K562 (cell line): Measurements from ENCODE around the gene UHRF1. TPM values are rescaled to one million over a fixed set of nuclear protein-coding genes. Genes with fewer than 3 reads are reported as not detected.
A peak's percentile ranks its signal among the peaks of the same experiment; 100 is the strongest.

Experiments
- ATAC-seq: fragments of 200-7000 bp; cut with Tn5 transposase; 3 replicates; pipeline ENCODE4 v1.9.1; 2020; ENCODE audit warnings: moderate library complexity
- BruUV-seq: library from RNA; stranded (reverse); fragments of 400-500 nt; replicated peaks from 2 replicates; lab custom pipeline; 2021; lab: Mats Ljungman, UMichigan
- CTCF ChIA-PET: fragments of 300-600 bp; formaldehyde crosslinking; extraction: SDS; loops from one replicate; lab custom pipeline; 2021; ENCODE audit warnings: low intra/inter-chr PET ratio; lab: Yijun Ruan, JAX
- POLR2A ChIA-PET: fragments of 300-600, 350-650 bp; sonication (Branson Sonifier 250); formaldehyde crosslinking; extraction: SDS; loops from one replicate; lab custom pipeline; 2021; ENCODE audit warnings: antibody characterized with exemption, inconsistent platforms; lab: Yijun Ruan, JAX
- DNase-seq, 4 experiments: peaks; one replicate each; pipeline versions ENCODE4 v3.0.0 to v3.0.0-alpha.2; 2011 to 2018; ENCODE audit warnings: low spot score in 3 of 4, mixed read lengths in 3 of 4; ENCODE audit errors: extremely low read depth in 1 of 4
- FAIRE-seq: peaks from 2 replicates; lab custom pipeline; 2011; peaks lifted over from hg19 to GRCh38; lab: Jason Lieb, UNC
- H2AFZ ChIP-seq: 2 replicates; pipeline ENCODE4 v1.6.0; 2011; ENCODE audit warnings: low read depth, low read length, control low read depth, inconsistent platforms
- H3K27ac ChIP-seq: fragments of 200-600 bp; 3 replicates; pipeline ENCODE4 v1.8.0; 2011; ENCODE audit warnings: low read depth, mild to moderate bottlenecking, control low read depth, inconsistent platforms, low read length, moderate library complexity, mixed read lengths; ENCODE audit errors: extremely low read depth
- H3K27me3 ChIP-seq, 2 experiments: fragments of 300-600 bp in 1 of 2; 2 replicates in 1 of 2; 3 replicates in 1 of 2; pipeline versions ENCODE4 v1.6.0 to v1.8.0; 2011; ENCODE audit warnings: inconsistent platforms in 2 of 2, low read length in 2 of 2, mild to moderate bottlenecking in 1 of 2, mixed read lengths in 1 of 2, moderate library complexity in 1 of 2; ENCODE audit not compliant: control insufficient read depth in 2 of 2, insufficient read depth in 2 of 2
- H3K36me3 ChIP-seq: fragments of 300-600 bp; 3 replicates; pipeline ENCODE4 v1.8.0; 2011; ENCODE audit warnings: mild to moderate bottlenecking, low read length, inconsistent platforms; ENCODE audit not compliant: control insufficient read depth, insufficient read depth
- H3K4me1 ChIP-seq, 2 experiments: fragments of 200-600 bp in 1 of 2; replicated peaks in 1 of 2; 2 replicates in 1 of 2; 3 replicates in 1 of 2; pipeline versions ENCODE4 v1.5.1 to v1.8.0; 2011; ENCODE audit warnings: inconsistent platforms in 2 of 2, low read length in 2 of 2, mild to moderate bottlenecking in 1 of 2, mixed read lengths in 1 of 2, moderate library complexity in 1 of 2; ENCODE audit not compliant: control insufficient read depth in 2 of 2, insufficient read depth in 2 of 2
- H3K4me2 ChIP-seq: 2 replicates; pipeline ENCODE4 v1.6.1; 2011; ENCODE audit warnings: low read length, control low read depth, inconsistent platforms, mixed read lengths; ENCODE audit not compliant: insufficient read depth
- H3K4me3 ChIP-seq: fragments of 200-600 bp; sonication (generic), shearing (Covaris generic); 2 replicates; pipeline ENCODE4 v1.5.1; 2016; ENCODE audit warnings: control low read depth, inconsistent platforms
- H3K79me2 ChIP-seq: fragments of 200-600 bp; 3 replicates; pipeline ENCODE4 v1.8.0; 2011; ENCODE audit warnings: low read length, inconsistent platforms; ENCODE audit not compliant: control insufficient read depth, insufficient read depth
- H3K9ac ChIP-seq, 2 experiments: 2 replicates each; pipeline versions ENCODE4 v1.6.0 to v1.6.1; 2011; ENCODE audit warnings: low read depth in 2 of 2, low read length in 2 of 2, control low read depth in 1 of 2, inconsistent platforms in 1 of 2, mild to moderate bottlenecking in 1 of 2, mixed read lengths in 1 of 2; ENCODE audit not compliant: insufficient read depth in 1 of 2
- H3K9me1 ChIP-seq: one replicate; pipeline ENCODE4 v1.6.0; 2011; ENCODE audit warnings: inconsistent platforms, mild to moderate bottlenecking, low read length, moderate library complexity; ENCODE audit not compliant: control insufficient read depth, insufficient read depth
- H3K9me3 ChIP-seq: replicated peaks from 2 replicates; pipeline ENCODE4 v1.5.1; 2011; ENCODE audit warnings: low read depth, low read length, inconsistent platforms; ENCODE audit not compliant: control insufficient read depth, insufficient read depth
- H4K20me1 ChIP-seq: replicated peaks from 2 replicates; pipeline ENCODE4 v1.6.1; 2011; ENCODE audit warnings: low read length, inconsistent platforms, mixed read lengths; ENCODE audit not compliant: control insufficient read depth, insufficient read depth
- C11orf30 ChIP-seq: fragments of 450-650 bp; IDR thresholded peaks from 2 replicates; pipeline ENCODE4 v1.6.1; 2016; ENCODE audit warnings: low read depth, mild to moderate bottlenecking
- HDAC6 ChIP-seq: IDR thresholded peaks from 2 replicates; pipeline ENCODE4 v1.6.1; 2012; ENCODE audit warnings: low read depth, mild to moderate bottlenecking, control low read depth, inconsistent platforms, low read length, moderate library complexity
- HMG20B ChIP-seq: fragments of 250-450 bp; sonication (Bioruptor Pico); IDR thresholded peaks from 2 replicates; pipeline ENCODE4 v1.5.0; 2021; ENCODE audit warnings: mild to moderate bottlenecking
- JUNB ChIP-seq: fragments of 450-650 bp; formaldehyde crosslinking; conservative IDR thresholded peaks from 2 replicates; pipeline ENCODE4 v1.4.0; 2020; ENCODE audit warnings: mild to moderate bottlenecking
- POLR2G ChIP-seq: fragments of 200-400 bp; formaldehyde crosslinking; IDR thresholded peaks from 2 replicates; pipeline ENCODE4 v1.6.1; 2017; ENCODE audit warnings: low read depth, mild to moderate bottlenecking, antibody characterized with exemption, low read length, moderate library complexity
- WGBS: fragments of 100-300 bp; shearing (Covaris generic); methylation state at CpG from one replicate; pipeline ENCODE4 v1.1.6; 2016; ENCODE audit warnings: low coverage, mixed read lengths; ENCODE audit not compliant: insufficient coverage; ENCODE audit errors: missing lambda C conversion rate; 5-methylcytosine and 5-hydroxymethylcytosine counted together
- in situ Hi-C: fragments of 300-500 bp; cut with MboI; formaldehyde crosslinking; loops from 4 replicates; pipeline ENCODE4 v1.15.0; 2018; ENCODE audit warnings: inconsistent platforms, mixed read lengths
- intact Hi-C: fragments of 100-400 bp; cut with micrococcal nuclease; formaldehyde crosslinking; loops from 2 replicates; pipeline ENCODE4 v1.14.2; 2022
- polyA plus RNA-seq, 8 experiments: library from polyadenylated mRNA; depleted of rRNA in 4 of 8; stranded (reverse) in 5 of 8; unstranded in 3 of 8; fragments of >200 nt; fragmentation: Nextera tagmentation in 2 of 8; fragmentation: Illumina TruSeq in 1 of 8; extraction: Ambion mirVana in 2 of 8; extraction: Trizol in 1 of 8; gene quantifications; 2 replicates each; pipeline versions ENCODE4 v1.2.1 to v1.2.3, GENCODE V29; 2011 to 2014; ENCODE audit warnings: inconsistent platforms in 1 of 8, missing spikeins in 1 of 8
- total RNA-seq, 7 experiments: library from RNA; depleted of rRNA in 6 of 7; stranded (reverse); fragments of >200 nt in 6 of 7; fragmentation: Illumina TruSeq in 2 of 7; extraction: Trizol in 2 of 7; gene quantifications; 2 replicates each; pipeline versions ENCODE4 v1.2.1 to v1.2.3, GENCODE V29; 2011 to 2021; ENCODE audit warnings: low replicate concordance in 1 of 7
- TF ChIP-seq, protein P1 (sequence below): fragments of 250-450 bp; sonication (Bioruptor Pico); IDR thresholded peaks from 2 replicates; pipeline ENCODE4 v1.8.0; 2021; ENCODE audit warnings: borderline replicate concordance, mild to moderate bottlenecking, moderate library complexity; ENCODE audit not compliant: poor library complexity, severe bottlenecking
- TF ChIP-seq, protein P2 (sequence below): fragments of 250-450 bp; sonication (Bioruptor Pico); IDR thresholded peaks from 2 replicates; pipeline ENCODE4 v1.8.0; 2021; ENCODE audit warnings: moderate library complexity, mild to moderate bottlenecking, inconsistent platforms

The UHRF1 gene
- total and polyA plus RNA-seq, 9 of the 15 experiments (the other 6 are each of a cell fraction or from before 2014, with no cell fraction given): 6.0 to 101 (median 30.9) TPM

DNA sequence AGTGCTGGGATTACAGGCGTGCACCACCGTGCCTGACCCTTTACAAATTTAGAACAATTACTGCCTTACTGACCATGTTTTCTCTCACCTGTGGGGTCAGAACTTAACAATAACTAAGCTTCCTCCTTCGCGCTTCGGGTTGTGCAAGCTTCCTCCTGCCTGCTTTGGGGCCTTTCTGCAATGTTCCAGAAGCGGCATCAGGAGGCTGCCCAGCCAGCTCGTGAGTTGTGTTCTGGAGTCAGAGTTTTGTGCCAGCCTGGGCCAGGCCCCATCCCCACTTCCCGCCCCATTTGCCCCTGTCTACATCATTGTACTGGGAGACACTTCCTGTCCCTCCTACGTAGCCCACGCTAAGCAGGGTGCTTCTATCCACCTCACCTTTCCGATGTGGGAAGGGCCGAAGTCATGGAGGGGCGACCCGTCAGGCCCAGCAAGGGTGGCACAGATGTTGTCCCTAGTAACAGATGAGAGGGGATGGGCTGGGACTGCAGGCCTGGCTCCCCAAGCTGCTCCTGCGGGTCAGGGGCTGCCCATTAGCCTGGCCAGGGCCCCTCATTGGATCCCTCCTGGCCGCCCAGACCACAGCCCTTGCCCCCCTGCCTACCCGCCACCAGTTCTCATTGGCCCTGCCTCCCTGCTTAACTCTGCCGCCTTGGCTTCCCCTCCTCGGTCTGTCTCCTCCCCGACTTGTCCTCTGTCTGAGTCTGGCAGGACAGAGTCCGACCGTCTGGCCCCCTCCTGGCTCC, 13.4 kb downstream of the UHRF1 start:
- no peak for FAIRE-seq
- CTCF ChIA-PET: no interaction called here
- POLR2A ChIA-PET: interaction anchor here (0.6 to 1.1 kb wide), 4 partner anchors 9 to 106 kb away, joined by 3 to 5 read pairs (median 3); no protein-coding TSS in a partner anchor

More for the DNA sequence above, 13.4 kb downstream of the UHRF1 start:
- peaks cover 7 to 29% of the 10 kb centered on the region in 2 experiments; a peak in 4 of 5 replicates for H3K4me1 ChIP-seq
- H2AFZ ChIP-seq: no peak overlapping the region
- ATAC-seq: no peak
- in situ Hi-C loops: no loop called here
- H3K9me1 ChIP-seq: no peaks in the 10 kb centered on the region
- BruUV-seq: no TSS peak
- H3K36me3 ChIP-seq: peaks cover 53% of the 10 kb centered on the region
- no peak overlapping the region for H3K4me2 ChIP-seq
- TF ChIP-seq, protein P1, sequence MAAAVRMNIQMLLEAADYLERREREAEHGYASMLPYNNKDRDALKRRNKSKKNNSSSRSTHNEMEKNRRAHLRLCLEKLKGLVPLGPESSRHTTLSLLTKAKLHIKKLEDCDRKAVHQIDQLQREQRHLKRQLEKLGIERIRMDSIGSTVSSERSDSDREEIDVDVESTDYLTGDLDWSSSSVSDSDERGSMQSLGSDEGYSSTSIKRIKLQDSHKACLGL: no peak
- TF ChIP-seq JUNB: no peak
- peak; percentile 41; the same call in 1 of the 2 replicates for TF ChIP-seq POLR2G
- no peak for TF ChIP-seq C11orf30
- TF ChIP-seq HDAC6: no peak
- TF ChIP-seq, protein P2, sequence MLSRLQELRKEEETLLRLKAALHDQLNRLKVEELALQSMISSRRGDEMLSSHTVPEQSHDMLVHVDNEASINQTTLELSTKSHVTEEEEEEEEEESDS: no peak
- no peak for TF ChIP-seq HMG20B
- H3K9me3 ChIP-seq: no peaks in the 10 kb centered on the region
- peak overlapping the region in 1 of 2 experiments; percentile 52; a peak in 2 of 4 replicates for H3K9ac ChIP-seq
- H3K27ac ChIP-seq: no peak overlapping the region
- 92% methylated on average over 13 of the region's 22 CpGs for WGBS
- H3K27me3 ChIP-seq: no peaks in the 10 kb centered on the region
- H3K79me2 ChIP-seq: peaks cover 62% of the 10 kb centered on the region
- DNase-seq: no peak
- H3K4me3 ChIP-seq: no peak overlapping the region
- H4K20me1 ChIP-seq: peaks cover 4% of the 10 kb centered on the region
- intact Hi-C loops: no loop called here
